Retinal pigment epithelial cell (primary cell): ENCODE results near the gene PARD6B.
"Not testable (repeated sequence)": the region's sequence is repeated elsewhere in the genome, so short reads cannot be mapped to it uniquely, and the experiment has no call there.

Experiments
- DNase-seq: peaks from one replicate; pipeline ENCODE4 v3.0.0-alpha.2; 2010; ENCODE audit warnings: low read depth
- H3K4me3 ChIP-seq: 2 replicates; pipeline ENCODE4 v1.5.1; 2011; ENCODE audit warnings: mild to moderate bottlenecking, low read length, control low read depth, moderate library complexity
- CTCF ChIP-seq: conservative IDR thresholded peaks from 2 replicates; pipeline ENCODE4 v1.5.1; 2011; ENCODE audit warnings: low read depth, low read length, control low read depth, inconsistent platforms

The PARD6B gene

GRCh38 chr20:50777373-50777772 lies 46.0 kb downstream of the PARD6B start:
- DNase-seq: no peak
- TF ChIP-seq CTCF: no peak
- H3K4me3 ChIP-seq: no peak overlapping the region

GRCh38 chr20:50778994-50779393 lies 47.6 kb downstream of the PARD6B start:
- DNase-seq, H3K4me3 ChIP-seq: not testable (repeated sequence)

GRCh38 chr20:50783390-50783789 lies 52.0 kb downstream of the PARD6B start:
- no peak for TF ChIP-seq CTCF
- no peak for DNase-seq
- H3K4me3 ChIP-seq: no peak overlapping the region

- no peak for DNase-seq
- H3K4me3 ChIP-seq: no peak overlapping the region
- no peak for TF ChIP-seq CTCF
Observed at GRCh38 chr20:50783903-50784302, 52.5 kb downstream of the PARD6B start.

GRCh38 chr20:50784464-50784863 lies 53.1 kb downstream of the PARD6B start:
- no peak for TF ChIP-seq CTCF
- DNase-seq: no peak
- no peak overlapping the region for H3K4me3 ChIP-seq

GRCh38 chr20:50786703-50787102 lies 55.3 kb downstream of the PARD6B start:
- H3K4me3 ChIP-seq: no peak overlapping the region
- DNase-seq: no peak
- no peak for TF ChIP-seq CTCF

GRCh38 chr20:50787181-50787580 lies 55.8 kb downstream of the PARD6B start:
- H3K4me3 ChIP-seq: no peak overlapping the region
- no peak for DNase-seq
- no peak for TF ChIP-seq CTCF
